ENCODE data around the gene AGPS. TPM values are rescaled to one million over a fixed set of nuclear protein-coding genes. Genes with fewer than 3 reads are reported as not detected.
"Not testable (repeated sequence)": the region's sequence is repeated elsewhere in the genome, so short reads cannot be mapped to it uniquely, and the experiment has no call there.

The AGPS gene
- total RNA-seq, 1 experiment from 2014 or later = 60.9 TPM

- H4K8ac ChIP-seq (replicated peaks; ENCODE audit: insufficient read length, low read depth, low read length); H2BK20ac ChIP-seq (ENCODE audit: low read depth, low read length, poor library complexity, severe bottlenecking); H3K4ac ChIP-seq (ENCODE audit: low read depth, low read length); H3K79me1 ChIP-seq (ENCODE audit: insufficient read depth, low read depth, low read length, poor library complexity, severe bottlenecking); H3K27ac Mint-ChIP-seq; H2BK15ac ChIP-seq (ENCODE audit: low read depth, low read length); H3K9ac ChIP-seq (ENCODE audit: extremely low read depth, insufficient read length, low read length); DNase-seq; H2BK12ac ChIP-seq (ENCODE audit: insufficient read length, low read depth, low read length); H4K20me1 ChIP-seq (ENCODE audit: control insufficient read depth, insufficient read depth, insufficient read length); H3K14ac ChIP-seq (ENCODE audit: insufficient read depth, low read length); H3K56ac ChIP-seq (ENCODE audit: insufficient read length, low read depth, low read length); H2BK120ac ChIP-seq (ENCODE audit: low read depth, low read length, poor library complexity, severe bottlenecking); H3K23ac ChIP-seq (ENCODE audit: insufficient read length, low read depth, low read length); H2AK5ac ChIP-seq (ENCODE audit: insufficient read length, low read length); H2BK5ac ChIP-seq (ENCODE audit: insufficient read length, low read length); H3K27me3 ChIP-seq (ENCODE audit: insufficient read depth, low read length); H4K5ac ChIP-seq (ENCODE audit: insufficient read length, low read depth, low read length); H3K4me3 Mint-ChIP-seq; H3K9me3 ChIP-seq (ENCODE audit: control insufficient read depth, low read depth, low read length); H4K91ac ChIP-seq (ENCODE audit: insufficient read length, low read depth, low read length); H3K4me2 ChIP-seq (ENCODE audit: insufficient read depth, insufficient read length, low read length); H3K79me2 ChIP-seq (ENCODE audit: insufficient read depth, low read length); H2AFZ ChIP-seq (ENCODE audit: low read length); H3K27ac ChIP-seq (ENCODE audit: insufficient read length, low read depth, low read length); H3K4me1 ChIP-seq (ENCODE audit: insufficient read depth, low read length); H3T11ph ChIP-seq (ENCODE audit: low read length); H3K18ac ChIP-seq (ENCODE audit: insufficient read length, low read depth, low read length); H3K23me2 ChIP-seq (ENCODE audit: insufficient read length, low read depth, low read length, poor library complexity, severe bottlenecking); H3K4me1 Mint-ChIP-seq: not testable (repeated sequence)
- Mint-ChIP-seq H3K9me3 (peaks cover 41 to 49% of the 10 kb centered on the region in 2 experiments), H3K27me3 (ENCODE audit: low read depth) (peaks cover 13% of the 10 kb centered on the region), H3K36me3 (ENCODE audit: insufficient read depth in 1 of 3, low read depth in 3 of 3) (peaks cover 3 to 33% (median 30%) of the 10 kb centered on the region in 3 experiments; a peak in 5 of 7 replicates)
- no CpG with 5 or more reads among the region's 1 CpG for WGBS (ENCODE audit: extremely low coverage, insufficient read length, low lambda C conversion rate)
Observed at GRCh38 chr2:177368023-177368422, 24.6 kb upstream of the AGPS start.
